IPS DF 4.7 (cell line): ENCODE measurements around the gene ABRACL.
"Not testable (repeated sequence)": the region's sequence is repeated elsewhere in the genome, so short reads cannot be mapped to it uniquely, and the experiment has no call there.

ENCODE experiments used
- DNase-seq: peaks from one replicate; pipeline ENCODE4 v3.0.0-alpha.2; 2013; ENCODE audit warnings: low spot score; ENCODE audit errors: extremely low read depth

ABRACL gene

DNA sequence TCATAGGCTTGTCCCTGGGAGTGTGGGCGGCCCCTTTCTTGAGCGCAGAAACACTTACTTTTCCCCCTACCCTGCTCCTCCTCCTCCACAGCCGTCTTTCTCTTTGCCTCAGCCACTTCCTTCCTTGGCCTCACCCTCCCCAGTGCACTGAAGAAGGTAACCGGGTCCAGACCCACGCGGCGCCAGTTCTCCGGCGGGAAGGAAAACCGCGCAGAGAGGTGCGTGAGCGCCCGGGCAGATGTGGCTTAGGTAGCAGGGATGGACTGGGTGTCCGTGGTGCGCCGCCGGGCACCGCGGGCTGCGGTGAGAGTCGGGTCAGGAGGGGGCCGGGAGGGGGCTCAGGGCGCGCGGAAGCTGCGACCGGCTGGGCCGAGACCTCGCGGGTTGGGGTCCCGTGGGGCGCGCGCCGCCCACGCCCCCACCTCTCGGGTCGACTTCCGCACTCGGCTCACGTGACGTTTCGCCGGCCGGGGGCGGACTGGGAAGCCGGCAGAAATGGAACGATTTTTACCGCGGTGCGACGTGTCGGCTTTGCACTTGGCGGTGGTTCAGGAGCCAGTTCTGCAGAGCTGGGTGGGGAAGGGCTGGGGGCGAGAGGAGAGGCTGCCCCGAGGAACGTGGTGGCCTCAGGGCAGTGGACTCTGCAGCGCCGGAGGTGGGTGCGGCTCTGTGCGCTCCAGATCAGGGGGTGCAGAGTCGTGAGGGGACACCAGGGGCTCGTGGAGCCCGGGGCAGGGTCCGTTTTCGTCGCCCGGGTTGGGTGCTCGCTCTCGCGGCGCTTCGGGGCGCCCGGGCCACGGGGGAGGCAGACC, at the start of gene ABRACL:
TSS of gene ABRACL (plus strand) at position 88 of the 812 bp plus-strand sequence. CDS start 5,416 bp downstream, outside the sequence.
- DNase-seq: peak; percentile 78

DNA sequence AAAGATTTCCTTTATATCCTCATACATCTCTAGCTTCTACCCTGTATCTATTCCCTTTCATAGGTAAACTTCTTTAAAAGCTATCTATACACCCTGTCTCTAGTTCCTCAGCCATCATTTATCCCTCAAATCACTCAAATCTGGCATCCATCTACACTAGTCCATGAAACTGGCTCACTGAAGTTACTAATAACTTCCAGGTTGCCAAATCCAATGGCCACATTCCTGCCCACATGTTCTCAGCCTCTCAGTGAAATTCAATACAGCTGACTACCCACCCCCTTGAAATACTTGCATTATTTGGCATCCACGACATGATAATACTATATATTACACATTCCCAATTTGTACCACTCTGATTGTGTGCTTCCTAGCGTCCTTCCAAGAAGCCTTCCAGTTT, 49.2 kb upstream of the ABRACL start:
- no peak for DNase-seq

DNA sequence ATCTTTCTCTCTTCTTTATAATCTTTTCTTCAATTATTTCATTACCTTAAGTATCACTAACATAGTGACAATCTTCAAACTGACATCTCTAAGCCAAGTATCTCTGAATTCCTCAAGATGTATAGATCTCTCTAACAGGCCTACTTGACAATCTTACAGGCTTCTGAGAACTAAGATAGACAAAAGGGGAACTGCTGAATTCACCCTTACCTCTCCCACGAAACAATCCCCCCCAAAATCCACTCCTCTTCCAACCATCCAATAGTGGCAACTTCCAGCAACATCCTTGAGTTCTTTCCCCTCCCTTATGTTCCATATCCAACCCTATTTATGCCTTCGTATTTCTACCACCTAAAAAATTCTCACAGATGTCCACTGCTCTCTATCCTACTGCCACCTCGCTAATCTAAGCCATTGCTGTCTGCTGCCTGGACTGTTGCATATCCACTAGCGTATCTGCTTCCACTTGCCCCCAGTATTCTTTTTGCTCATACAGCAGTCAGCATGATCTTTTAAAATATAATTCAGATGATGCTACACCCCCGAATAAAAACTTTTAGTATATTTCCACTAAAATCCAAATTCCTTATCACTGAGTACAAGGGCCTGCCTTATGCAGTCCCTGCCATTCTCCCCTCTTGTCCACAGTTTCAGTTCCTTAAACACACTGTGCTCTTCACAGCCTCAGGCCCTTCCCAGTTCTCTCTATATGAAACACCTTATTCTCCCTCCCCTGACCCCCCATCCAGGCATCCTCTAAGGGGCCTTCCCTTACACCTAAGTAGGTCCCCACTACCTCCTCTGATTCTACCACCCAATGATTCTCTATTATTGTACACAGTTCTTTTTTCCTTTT, 48.5 kb upstream of the ABRACL start:
- no peak for DNase-seq

- DNase-seq: no peak
Measured at GRCh38 chr6:138981416-138981815, 47.1 kb upstream of the ABRACL start.

DNA sequence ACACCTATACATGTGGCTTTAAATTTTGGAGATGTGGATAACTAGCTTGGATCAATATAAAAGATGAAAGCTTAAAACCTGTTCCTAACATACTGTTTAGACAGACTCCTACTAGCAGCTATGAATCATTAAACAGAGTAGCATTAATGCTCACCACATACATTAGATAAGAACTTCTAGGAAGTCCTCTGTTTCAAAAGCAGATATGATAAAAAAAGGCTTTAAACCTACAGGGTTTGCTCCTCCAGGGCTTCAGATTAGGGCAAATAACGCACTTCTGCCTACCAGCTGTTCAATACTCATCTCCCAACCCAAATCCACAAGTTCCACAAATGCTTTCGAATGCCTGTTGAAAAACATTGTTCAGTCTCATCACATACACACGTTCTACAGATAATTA, 42.0 kb upstream of the ABRACL start:
- DNase-seq: no peak

GRCh38 chr6:138987080-138987642, 41.4 kb upstream of the ABRACL start:
- DNase-seq: no peak

GRCh38 chr6:138987643-138988468, 40.7 kb upstream of the ABRACL start, which contains the start of gene REPS1:
REPS1 (minus strand) TSS chr6:138988253; CDS start chr6:138987682, 571 bp downstream.
- DNase-seq: peak; percentile 60

DNA sequence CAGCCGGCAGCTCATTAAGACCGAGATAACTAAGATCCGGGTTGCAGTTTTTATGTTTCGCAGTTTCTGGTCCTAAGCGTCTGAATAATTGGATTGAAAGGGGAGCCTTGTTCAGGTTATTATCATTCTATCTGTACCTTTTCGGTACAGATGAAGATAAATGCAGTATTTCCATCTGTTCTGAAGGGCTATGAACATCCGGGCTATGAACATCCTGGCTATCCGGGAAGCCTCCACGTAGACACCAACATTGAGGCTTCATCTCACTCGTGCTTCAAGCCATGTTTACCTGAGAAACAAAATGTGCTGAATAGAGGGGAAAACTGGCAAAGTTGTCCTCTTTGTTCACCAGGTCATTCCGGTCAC, 40.1 kb upstream of the ABRACL start:
- DNase-seq: no peak

- DNase-seq: no peak
Measured at GRCh38 chr6:138989098-138989983, 39.2 kb upstream of the ABRACL start.

GRCh38 chr6:138991206-138991605, 37.3 kb upstream of the ABRACL start:
- no peak for DNase-seq

DNA sequence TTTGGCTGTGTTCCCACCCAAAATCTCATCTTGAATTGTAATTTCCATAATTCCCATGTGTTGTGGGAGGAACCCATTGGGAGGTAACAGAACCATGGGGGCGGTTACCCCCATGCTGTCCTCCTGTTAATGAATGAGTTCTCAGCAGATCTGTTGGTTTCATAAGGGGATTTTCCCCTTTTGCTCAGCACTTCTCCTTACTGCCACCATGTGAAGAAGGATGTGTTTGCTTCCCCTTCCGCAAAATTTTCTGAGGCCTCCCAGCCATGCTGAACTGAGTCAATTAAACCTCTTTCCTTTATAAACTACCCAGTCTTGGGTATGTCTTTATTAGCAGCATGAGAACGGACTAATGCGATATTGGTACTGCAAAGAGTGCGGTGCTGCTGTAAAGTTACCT, 35.6 kb upstream of the ABRACL start:
- DNase-seq: not testable (repeated sequence)

GRCh38 chr6:138993410-138993809, 35.1 kb upstream of the ABRACL start:
- not testable (repeated sequence) for DNase-seq

DNA sequence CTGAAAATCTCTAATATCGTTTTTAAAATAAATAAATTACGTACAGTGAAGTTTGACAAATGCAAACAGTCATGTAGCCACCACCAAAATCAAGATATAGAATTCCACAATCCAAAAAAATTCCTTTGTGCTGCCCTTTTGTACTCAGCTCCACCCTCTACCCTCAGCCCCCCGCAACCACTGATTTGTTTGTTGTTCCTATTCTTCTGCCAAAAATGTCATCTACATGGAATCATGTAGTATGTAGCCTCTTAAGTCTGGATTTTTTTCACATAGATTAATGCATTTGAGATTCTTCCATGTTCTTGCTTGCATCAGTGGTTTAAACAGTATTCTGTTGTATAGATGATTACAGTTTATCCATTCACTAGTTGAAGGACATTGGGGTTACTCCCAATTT, 32.0 kb upstream of the ABRACL start:
- no peak for DNase-seq

DNA sequence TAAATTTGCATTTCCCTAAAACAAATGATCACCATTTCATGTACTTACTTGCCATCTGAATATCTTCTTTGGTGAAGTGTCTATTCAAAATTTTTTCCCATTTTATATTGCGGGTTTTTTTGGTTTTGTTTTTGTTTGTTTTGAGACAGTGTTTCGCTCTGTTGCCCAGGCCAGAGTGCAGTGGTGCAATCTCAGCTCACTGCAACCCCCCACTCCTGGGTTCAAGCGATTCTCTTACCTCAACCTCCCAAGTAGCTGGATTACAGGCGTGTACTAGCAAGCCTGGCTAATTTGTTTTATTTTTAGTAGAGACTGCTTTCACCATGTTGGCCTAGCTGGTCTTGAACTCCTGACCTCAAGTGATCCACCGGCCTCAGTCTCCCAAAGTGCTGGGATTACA, 31.4 kb upstream of the ABRACL start:
- DNase-seq: no peak

DNA sequence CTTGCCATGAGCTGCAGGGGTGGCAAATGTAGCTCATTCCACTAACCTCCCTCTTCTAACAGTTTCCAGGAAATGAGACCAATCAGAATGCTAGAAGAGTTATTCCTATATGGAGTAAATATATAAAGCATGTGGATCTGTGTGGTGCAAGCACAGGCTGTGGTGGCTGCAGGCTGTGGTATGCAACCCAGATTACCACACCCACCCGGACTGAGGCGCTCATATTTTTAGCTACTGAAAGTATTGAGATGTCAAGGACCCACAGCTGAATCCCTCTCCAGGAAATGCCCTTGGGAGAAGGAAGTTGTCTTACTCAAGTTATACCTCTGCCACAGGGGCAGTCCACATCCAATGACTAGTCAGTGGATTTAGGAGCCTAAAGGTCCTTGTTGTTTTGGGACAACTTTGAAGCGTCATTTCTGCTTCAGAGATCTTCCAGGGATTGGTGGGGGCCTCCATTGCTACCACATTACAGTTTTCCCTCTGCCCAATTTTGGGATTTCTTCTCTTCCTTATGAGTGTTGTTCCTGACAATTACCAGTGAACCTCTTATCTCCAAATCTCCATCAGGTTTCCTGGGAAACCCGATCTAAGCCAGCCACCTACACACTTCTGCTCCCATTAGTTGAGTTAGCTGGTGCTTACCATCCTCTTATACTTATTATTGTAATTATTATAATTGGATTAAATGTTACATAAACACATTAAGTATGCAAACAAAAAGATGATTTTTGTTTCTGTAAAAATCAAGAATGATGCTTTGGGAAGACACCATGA, 28.4 kb upstream of the ABRACL start:
- DNase-seq: no peak

GRCh38 chr6:139003751-139004150, 24.8 kb upstream of the ABRACL start:
- no peak for DNase-seq

GRCh38 chr6:139006477-139006876, 22.1 kb upstream of the ABRACL start:
- DNase-seq: no peak

- no peak for DNase-seq
Measured at GRCh38 chr6:139007428-139007827, 21.1 kb upstream of the ABRACL start.

DNA sequence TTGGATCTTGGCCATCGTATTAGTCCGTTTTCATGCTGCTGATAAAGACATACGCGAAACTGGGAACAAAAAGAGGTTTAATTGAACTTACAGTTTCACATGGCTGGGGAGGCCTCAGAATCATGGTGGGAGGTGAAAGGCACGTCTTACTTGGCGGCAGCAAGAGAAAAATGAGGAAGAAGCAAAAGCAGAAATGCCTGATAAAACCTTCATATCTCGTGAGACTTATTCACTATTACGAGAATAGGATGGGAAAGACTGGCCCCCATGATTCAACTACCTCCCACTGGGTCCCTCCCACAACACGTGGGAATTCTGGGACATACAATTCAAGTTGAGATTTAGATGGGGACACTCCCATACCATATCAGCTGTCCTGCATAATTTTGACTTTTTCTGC, 20.4 kb upstream of the ABRACL start:
- no peak for DNase-seq
